NOMO-1 (cell line): ENCODE measurements around the gene YWHAG.
"Not testable (repeated sequence)": the region's sequence is repeated elsewhere in the genome, so short reads cannot be mapped to it uniquely, and the experiment has no call there.

ENCODE experiments used
- DNase-seq, 2 experiments: peaks; one replicate each; lab custom pipeline; 2025; ENCODE audit not compliant: unreplicated experiment in 2 of 2; lab: John Stamatoyannopoulos, UW

YWHAG gene

DNA sequence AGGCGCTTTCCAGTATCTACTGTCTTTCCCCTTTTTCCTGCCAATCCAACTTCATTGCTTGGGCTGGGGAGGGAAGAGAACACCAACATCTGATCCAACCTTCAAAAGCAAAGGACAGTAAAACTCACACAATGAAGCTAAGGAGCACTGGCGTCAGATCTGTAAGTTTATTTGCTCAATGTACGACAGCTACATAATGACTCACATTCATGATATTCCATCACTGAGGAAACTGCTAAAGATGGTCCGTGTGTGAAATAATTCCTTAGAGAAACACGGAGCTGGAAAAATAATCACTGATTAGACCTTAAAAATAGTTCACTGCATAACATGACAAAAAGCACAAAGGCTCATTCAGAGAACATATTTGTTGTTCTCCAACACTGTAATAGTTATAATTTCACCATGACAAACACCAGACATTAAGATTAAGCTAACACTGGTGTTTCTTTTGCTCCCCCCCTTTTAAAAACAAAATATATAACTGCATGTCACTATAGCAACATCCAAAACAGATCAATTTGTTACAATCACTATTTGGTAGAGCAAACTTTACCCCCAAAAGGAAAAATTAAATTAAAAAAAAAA is 32.1 kb downstream of the YWHAG start:
- no peak for DNase-seq

DNA sequence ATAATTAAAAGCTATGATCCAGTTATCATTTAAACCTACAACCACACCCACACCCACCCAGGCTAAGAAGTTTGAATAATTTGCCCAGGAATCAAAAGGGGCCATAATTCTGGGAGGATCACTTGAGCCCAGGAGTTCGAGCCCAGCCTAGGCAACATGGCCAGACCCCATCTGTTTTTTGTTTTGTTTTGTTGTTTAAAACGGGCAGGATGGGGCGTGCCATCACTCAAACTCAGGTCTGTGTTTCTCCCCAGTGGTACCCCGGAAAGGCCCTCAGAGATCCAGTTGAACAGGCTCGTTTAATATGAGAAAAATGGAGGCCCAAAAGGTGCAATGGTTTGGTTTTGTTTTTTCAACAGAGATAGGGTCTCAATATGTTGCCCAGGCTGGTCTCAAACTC is 33.0 kb downstream of the YWHAG start:
- DNase-seq: no peak

- no peak for DNase-seq
These were observed 33.7 kb downstream of the YWHAG start for GRCh38 chr7:76325092-76325491.

- DNase-seq: peak; percentile 96 to 100
These were observed 40.1 kb downstream of the YWHAG start for GRCh38 chr7:76318488-76319353.

GRCh38 chr7:76317782-76318487 is 40.9 kb downstream of the YWHAG start:
- peak; percentile 100 for DNase-seq

GRCh38 chr7:76316984-76317781 is 41.6 kb downstream of the YWHAG start:
- DNase-seq: no peak

DNA sequence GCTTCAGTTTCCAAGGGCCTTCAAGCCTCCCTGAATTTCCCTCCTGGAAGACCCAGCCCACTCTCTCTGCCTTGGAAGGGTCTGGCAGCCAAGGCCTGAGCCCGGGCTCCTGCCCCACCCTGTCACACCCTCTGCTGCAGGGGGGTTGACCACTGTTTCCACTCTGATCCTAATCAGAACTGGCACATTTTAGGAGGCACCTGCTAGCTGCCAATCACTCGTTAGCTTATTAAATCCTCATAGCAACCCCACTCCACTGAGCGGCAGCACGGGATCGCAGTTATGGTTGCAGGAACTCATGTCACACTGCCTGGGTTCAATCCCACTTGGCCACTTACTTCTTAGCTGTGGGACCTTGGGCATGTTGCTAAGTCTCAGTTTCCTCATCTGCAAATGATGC is 43.4 kb downstream of the YWHAG start:
- no peak for DNase-seq

- DNase-seq: not testable (repeated sequence)
These were observed 44.1 kb downstream of the YWHAG start for GRCh38 chr7:76314740-76315139.

DNA sequence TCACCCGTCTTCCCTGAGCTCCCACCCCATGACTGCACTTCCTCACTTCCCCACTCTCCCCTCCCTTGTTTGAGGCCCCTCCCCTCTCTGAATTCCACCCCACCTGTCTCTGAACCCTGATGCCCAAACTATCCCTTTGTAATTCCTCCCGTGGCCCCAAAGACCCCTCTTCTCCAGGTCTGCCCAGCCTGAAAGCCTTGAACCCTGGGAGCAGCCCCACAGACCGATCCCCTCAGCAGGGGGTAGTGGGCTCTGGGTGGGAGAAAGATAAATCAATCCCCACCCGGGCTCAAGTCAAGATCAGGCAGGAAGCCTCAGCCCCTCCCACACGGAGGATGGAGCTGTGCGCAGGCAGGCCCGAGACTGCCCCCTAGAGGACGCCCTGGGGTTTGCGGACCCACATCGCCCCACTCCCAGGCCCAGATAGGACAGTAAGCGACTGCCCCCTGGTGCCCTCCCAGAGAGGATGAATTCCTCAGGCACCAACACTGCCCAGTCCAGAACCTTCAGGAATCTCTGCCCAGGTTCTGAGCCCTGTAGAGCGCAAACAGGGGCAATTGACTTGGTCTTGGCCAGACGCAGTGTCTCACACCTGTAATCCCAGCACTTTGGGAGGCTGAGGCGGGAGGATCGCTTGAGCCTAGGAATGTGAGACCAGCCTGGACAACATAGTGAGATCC is 44.6 kb downstream of the YWHAG start:
- DNase-seq: peak; percentile 100

DNA sequence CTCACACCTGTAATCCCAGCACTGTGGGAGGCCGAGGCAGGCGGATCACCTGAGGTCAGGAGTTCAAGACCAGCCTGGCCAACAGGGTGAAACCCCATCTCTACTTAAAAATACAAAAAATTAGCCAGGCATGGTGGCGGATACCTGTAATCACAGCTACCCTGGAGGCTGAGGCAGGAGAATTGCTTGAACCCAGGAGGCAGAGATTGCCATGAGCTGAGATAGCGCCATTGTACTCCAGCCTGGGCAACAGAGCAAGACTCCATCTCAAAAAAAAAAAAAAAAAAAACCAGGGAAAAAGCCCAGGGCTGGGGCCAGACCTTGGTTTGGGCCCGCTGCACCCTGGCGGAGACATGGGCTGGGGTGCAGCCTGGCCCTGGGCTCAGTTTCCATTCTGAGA is 47.0 kb downstream of the YWHAG start:
- DNase-seq: not testable (repeated sequence)

GRCh38 chr7:76310102-76310957 is 48.5 kb downstream of the YWHAG start:
- DNase-seq: no peak

DNA sequence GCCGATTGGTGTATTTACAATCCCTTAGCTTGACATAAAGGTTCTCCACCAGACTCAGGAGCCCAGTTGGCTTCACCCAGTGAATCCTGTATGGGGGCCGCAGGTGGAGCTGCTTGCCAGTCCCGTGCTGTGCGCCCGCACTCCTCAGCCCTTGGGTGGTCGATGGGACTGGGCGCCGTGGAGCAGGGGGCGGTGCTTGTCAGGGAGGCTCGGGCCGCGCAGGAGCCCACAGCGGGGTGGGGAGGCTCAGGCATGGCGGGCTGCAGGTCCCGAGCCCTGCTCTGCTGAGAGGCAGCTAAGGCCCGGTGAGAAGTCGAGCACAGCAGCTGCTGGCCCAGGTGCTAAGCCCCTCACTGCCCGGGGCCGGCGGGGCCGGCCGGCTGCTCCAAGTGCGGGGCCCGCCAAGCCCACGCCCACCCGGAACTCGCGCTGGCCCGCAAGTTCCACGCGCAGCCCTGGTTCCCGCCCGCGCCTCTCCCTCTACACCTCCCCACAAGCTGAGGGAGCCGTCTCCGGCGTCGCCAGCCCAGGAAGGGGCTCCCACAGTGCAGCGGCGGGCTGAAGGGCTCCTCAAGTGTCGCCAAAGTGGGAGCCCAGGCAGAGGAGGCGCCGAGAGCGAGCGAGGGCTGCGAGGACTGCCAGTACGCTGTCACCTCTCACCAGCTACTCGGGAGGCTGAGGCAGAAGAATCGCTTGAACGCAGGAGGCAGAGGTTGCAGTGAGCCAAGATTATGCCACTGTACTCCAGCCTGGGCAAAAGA is 49.3 kb downstream of the YWHAG start:
- DNase-seq: not testable (repeated sequence)

GRCh38 chr7:76308874-76309273 is 49.9 kb downstream of the YWHAG start:
- not testable (repeated sequence) for DNase-seq

DNA sequence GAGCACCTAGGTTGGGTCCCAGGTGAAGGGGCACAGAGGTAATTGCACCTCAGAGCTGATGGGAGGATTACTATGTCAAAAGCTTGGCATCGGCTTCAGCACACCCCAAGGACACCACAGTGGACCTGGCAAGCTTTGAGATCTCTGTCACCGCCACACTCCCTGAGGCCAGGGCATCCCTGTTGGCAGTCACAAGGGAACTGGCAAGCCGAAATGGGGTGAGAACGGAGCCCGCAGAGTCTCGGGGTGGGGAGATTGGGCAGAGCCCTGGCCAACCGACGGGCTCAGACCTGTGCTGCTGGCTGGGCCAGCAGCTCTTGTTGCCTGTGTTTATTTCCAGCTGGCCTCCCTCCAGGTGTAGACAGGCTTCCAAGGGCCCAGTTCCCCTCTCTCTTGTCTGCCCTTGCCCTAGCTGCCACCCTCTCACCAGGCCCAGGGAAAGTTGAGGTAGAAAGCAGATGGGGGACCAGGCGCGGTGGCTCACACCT is 53.9 kb downstream of the YWHAG start:
- no peak for DNase-seq

DNA sequence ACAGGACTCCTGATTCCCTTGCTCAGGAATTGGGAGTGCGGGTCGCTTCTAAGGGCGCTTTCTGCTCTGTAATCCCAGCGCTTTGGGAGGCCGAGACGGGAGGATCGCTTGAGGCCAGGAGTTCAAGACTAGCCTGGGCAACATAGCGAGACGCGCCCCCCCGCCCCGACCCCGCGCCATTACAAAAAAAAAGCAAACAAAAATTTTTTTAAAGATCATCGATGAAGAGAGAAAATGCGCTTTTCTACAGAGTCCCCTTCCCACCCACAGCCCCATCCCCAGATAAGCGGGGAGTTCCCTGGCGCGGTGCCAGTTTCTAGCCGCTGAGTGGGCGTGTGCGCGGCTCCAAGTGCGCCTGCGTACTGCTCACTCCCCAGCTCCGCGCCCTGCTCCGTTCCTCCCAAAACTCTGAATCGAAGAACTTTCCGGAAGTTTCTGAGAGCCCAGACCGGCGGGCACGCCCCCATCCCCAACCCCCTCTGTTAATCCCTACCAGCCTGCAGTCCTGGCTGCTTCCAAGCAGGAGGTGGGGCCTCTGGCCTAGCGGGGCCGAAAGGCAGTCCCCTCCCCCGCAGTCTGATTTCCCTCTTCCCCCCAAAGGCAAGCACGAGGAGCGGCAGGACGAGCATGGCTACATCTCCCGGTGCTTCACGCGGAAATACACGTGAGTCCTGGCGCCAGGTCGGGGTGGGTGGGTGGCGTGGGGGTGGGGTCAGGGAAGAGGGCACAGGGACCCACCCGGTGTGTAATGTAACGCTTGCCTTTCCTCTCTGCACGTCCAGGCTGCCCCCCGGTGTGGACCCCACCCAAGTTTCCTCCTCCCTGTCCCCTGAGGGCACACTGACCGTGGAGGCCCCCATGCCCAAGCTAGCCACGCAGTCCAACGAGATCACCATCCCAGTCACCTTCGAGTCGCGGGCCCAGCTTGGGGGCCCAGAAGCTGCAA is 55.3 kb downstream of the YWHAG start:
- peak; percentile 94 to 96 for DNase-seq

- peak; percentile 97 to 98 for DNase-seq
These were observed 56.2 kb downstream of the YWHAG start, which contains the start of gene HSPB1 for GRCh38 chr7:76302347-76303201. HSPB1 (plus strand) TSS chr7:76302673; CDS start chr7:76302713, 40 bp downstream.
